K562 (cell line): Measurements from ENCODE around the gene PRKAR1B. TPM values are rescaled to one million over a fixed set of nuclear protein-coding genes. Genes with fewer than 3 reads are reported as not detected.

ENCODE experiments used
- ARNT ChIP-seq, 2 experiments: fragments of 450-650 bp; IDR thresholded peaks; 2 replicates each; pipeline ENCODE4 v1.6.1; 2016; ENCODE audit warnings: mild to moderate bottlenecking in 1 of 2
- CBX8 ChIP-seq: fragments of 200-600 bp; sonication (generic); IDR thresholded peaks from 2 replicates; pipeline ENCODE4 v1.6.1; 2012; ENCODE audit warnings: borderline replicate concordance, mixed run types, low read depth, mild to moderate bottlenecking, moderate library complexity, mixed read lengths, low read length, control low read depth, inconsistent platforms; ENCODE audit not compliant: poor library complexity, severe bottlenecking; ENCODE audit errors: extremely low read depth
- CHD2 ChIP-seq: IDR thresholded peaks from 2 replicates; pipeline ENCODE4 v1.6.1; 2011; ENCODE audit warnings: low read depth, low read length
- COPS2 ChIP-seq: fragments of 450-650 bp; conservative IDR thresholded peaks from 2 replicates; pipeline ENCODE4 v1.6.1; 2016; ENCODE audit warnings: mild to moderate bottlenecking, moderate library complexity
- DPF2 ChIP-seq: fragments of 450-650 bp; IDR thresholded peaks from 2 replicates; pipeline ENCODE4 v1.6.1; 2016
- HDGF ChIP-seq: fragments of 450-650 bp; IDR thresholded peaks from 2 replicates; pipeline ENCODE4 v1.6.1; 2016
- MIER1 ChIP-seq: fragments of 450-650 bp; IDR thresholded peaks from 2 replicates; pipeline ENCODE4 v1.6.1; 2016; ENCODE audit warnings: antibody characterized with exemption, mild to moderate bottlenecking, low read depth
- NFXL1 ChIP-seq: fragments of 450-650 bp; formaldehyde crosslinking; IDR thresholded peaks from 2 replicates; pipeline ENCODE4 v1.4.0; 2021; ENCODE audit warnings: mild to moderate bottlenecking
- RBM22 ChIP-seq: fragments of 200-400 bp; formaldehyde crosslinking; IDR thresholded peaks from 2 replicates; pipeline ENCODE4 v1.6.1; 2018; ENCODE audit warnings: low read length, low read depth; ENCODE audit not compliant: poor library complexity, severe bottlenecking
- TCF3 ChIP-seq: sonication (generic); formaldehyde crosslinking; IDR thresholded peaks from 2 replicates; pipeline ENCODE4 v1.4.0; 2020; ENCODE audit warnings: mild to moderate bottlenecking, missing genetic modification reagents
- TEAD1 ChIP-seq, 2 experiments: fragments of 450-650 bp in 1 of 2; sonication (generic) in 1 of 2; formaldehyde crosslinking; IDR thresholded peaks; 2 replicates each; pipeline versions ENCODE4 v1.4.0 to v1.8.0; 2020 to 2022; ENCODE audit warnings: mild to moderate bottlenecking in 2 of 2, missing genetic modification reagents in 1 of 2
- ZNF707 ChIP-seq: fragments of 250-450 bp; sonication (Bioruptor Pico); conservative IDR thresholded peaks from 2 replicates; pipeline ENCODE4 v1.8.0; 2022; ENCODE audit warnings: inconsistent platforms, mild to moderate bottlenecking, moderate library complexity
- polyA plus RNA-seq, 8 experiments: library from polyadenylated mRNA; depleted of rRNA in 4 of 8; stranded (reverse) in 5 of 8; unstranded in 3 of 8; fragments of >200 nt; fragmentation: Nextera tagmentation in 2 of 8; fragmentation: Illumina TruSeq in 1 of 8; extraction: Ambion mirVana in 2 of 8; extraction: Trizol in 1 of 8; gene quantifications; 2 replicates each; pipeline versions ENCODE4 v1.2.1 to v1.2.3, GENCODE V29; 2011 to 2014; ENCODE audit warnings: inconsistent platforms in 1 of 8, missing spikeins in 1 of 8
- total RNA-seq, 7 experiments: library from RNA; depleted of rRNA in 6 of 7; stranded (reverse); fragments of >200 nt in 6 of 7; fragmentation: Illumina TruSeq in 2 of 7; extraction: Trizol in 2 of 7; gene quantifications; 2 replicates each; pipeline versions ENCODE4 v1.2.1 to v1.2.3, GENCODE V29; 2011 to 2021; ENCODE audit warnings: low replicate concordance in 1 of 7
- TF ChIP-seq, protein P1 (sequence below): fragments of 150-350 bp; IDR thresholded peaks from 2 replicates; pipeline ENCODE4 v1.6.1; 2014; ENCODE audit warnings: low read depth, mild to moderate bottlenecking, low read length, borderline replicate concordance
- TF ChIP-seq, protein P2 (sequence below): sonication (generic); formaldehyde crosslinking; IDR thresholded peaks from 2 replicates; pipeline ENCODE4 v1.8.1; 2022; ENCODE audit warnings: missing genetic modification reagents
- TF ChIP-seq, protein P3 (sequence below): fragments of 450-650 bp; IDR thresholded peaks from 2 replicates; pipeline ENCODE4 v1.6.1; 2016
- TF ChIP-seq, protein P4 (sequence below): fragments of 450-650 bp; IDR thresholded peaks from 2 replicates; pipeline ENCODE4 v1.7.1; 2018; ENCODE audit warnings: mild to moderate bottlenecking, low read depth; ENCODE audit not compliant: partially characterized antibody
- TF ChIP-seq, protein P5 (sequence below): fragments of 450-650 bp; IDR thresholded peaks from 2 replicates; pipeline ENCODE4 v1.6.1; 2016; ENCODE audit warnings: missing biosample characterization, missing genetic modification characterization

The PRKAR1B gene
- total and polyA plus RNA-seq, 9 of the 15 experiments (the other 6 are each of a cell fraction or from before 2014, with no cell fraction given), result 0.99 to 30.5 (median 12.7) TPM

DNA sequence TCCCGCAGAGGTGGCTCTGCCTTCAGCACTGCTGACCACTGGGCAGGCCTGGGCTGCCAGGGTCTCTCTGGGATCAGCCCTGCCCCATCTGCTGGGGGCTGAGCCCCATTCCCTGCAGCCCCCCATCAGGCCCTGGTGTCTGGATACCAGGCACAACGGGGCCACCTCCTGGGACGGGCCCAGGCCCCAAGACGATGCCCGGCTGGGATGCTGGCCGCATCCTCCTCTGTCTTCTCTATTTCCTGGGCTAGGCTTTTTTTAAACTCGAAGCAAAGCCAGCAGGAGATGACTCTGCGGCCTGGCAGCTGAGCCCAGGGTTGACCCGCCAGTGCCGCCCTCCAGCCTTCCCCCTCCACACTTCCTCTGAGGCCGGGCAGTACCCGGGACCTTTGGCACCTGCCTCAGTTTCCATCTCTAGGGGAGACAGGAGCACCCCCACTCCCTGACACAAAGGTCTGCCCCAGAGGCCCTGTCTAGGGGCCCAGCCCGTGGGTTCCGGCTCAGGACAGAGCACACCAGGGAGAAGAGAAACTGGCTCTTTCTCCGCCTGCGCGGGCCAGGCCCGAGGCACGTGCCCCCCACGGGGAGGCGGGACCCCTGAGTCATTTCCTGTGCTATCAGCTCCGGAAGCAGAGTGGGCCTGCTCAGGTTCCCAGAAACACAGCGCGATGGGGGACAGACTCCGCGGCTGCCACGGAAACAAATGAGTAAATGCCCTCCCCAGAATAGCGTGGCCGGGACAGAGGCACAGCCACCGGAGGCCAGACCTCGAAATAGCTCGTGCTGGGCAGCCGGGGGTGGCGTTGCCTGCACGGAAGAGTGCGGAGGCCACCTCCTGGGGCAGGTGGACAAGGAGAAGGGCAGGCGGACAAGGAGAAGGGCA lies 122.8 kb downstream of the PRKAR1B start (continued):
- TF ChIP-seq, protein P1, sequence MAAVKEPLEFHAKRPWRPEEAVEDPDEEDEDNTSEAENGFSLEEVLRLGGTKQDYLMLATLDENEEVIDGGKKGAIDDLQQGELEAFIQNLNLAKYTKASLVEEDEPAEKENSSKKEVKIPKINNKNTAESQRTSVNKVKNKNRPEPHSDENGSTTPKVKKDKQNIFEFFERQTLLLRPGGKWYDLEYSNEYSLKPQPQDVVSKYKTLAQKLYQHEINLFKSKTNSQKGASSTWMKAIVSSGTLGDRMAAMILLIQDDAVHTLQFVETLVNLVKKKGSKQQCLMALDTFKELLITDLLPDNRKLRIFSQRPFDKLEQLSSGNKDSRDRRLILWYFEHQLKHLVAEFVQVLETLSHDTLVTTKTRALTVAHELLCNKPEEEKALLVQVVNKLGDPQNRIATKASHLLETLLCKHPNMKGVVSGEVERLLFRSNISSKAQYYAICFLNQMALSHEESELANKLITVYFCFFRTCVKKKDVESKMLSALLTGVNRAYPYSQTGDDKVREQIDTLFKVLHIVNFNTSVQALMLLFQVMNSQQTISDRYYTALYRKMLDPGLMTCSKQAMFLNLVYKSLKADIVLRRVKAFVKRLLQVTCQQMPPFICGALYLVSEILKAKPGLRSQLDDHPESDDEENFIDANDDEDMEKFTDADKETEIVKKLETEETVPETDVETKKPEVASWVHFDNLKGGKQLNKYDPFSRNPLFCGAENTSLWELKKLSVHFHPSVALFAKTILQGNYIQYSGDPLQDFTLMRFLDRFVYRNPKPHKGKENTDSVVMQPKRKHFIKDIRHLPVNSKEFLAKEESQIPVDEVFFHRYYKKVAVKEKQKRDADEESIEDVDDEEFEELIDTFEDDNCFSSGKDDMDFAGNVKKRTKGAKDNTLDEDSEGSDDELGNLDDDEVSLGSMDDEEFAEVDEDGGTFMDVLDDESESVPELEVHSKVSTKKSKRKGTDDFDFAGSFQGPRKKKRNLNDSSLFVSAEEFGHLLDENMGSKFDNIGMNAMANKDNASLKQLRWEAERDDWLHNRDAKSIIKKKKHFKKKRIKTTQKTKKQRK, result no peak
- TF ChIP-seq MIER1 (no peak), TCF3 (CRISPR knock-in tag) (peak; percentile 65), ZNF707 (CRISPR knock-in tag) (no peak), ARNT (IDR thresholded peaks at IDR 0.05) (no peak), COPS2 (no peak), CBX8 (no peak), TEAD1 (CRISPR knock-in tag; IDR thresholded peaks at IDR 0.05) (peak in 1 of 2 experiments; percentile 51; a peak in 2 of 4 replicates), DPF2 (peak; percentile 48), CHD2 (no peak), HDGF (no peak), RBM22 (peak; percentile 53), NFXL1 (CRISPR knock-in tag) (peak; percentile 53; the same call in 1 of the 2 replicates)
- TF ChIP-seq, protein P2, sequence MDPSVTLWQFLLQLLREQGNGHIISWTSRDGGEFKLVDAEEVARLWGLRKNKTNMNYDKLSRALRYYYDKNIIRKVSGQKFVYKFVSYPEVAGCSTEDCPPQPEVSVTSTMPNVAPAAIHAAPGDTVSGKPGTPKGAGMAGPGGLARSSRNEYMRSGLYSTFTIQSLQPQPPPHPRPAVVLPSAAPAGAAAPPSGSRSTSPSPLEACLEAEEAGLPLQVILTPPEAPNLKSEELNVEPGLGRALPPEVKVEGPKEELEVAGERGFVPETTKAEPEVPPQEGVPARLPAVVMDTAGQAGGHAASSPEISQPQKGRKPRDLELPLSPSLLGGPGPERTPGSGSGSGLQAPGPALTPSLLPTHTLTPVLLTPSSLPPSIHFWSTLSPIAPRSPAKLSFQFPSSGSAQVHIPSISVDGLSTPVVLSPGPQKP (CRISPR knock-in tag), result no peak
- TF ChIP-seq, protein P3, sequence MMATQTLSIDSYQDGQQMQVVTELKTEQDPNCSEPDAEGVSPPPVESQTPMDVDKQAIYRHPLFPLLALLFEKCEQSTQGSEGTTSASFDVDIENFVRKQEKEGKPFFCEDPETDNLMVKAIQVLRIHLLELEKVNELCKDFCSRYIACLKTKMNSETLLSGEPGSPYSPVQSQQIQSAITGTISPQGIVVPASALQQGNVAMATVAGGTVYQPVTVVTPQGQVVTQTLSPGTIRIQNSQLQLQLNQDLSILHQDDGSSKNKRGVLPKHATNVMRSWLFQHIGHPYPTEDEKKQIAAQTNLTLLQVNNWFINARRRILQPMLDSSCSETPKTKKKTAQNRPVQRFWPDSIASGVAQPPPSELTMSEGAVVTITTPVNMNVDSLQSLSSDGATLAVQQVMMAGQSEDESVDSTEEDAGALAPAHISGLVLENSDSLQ, result no peak
- TF ChIP-seq, protein P4, sequence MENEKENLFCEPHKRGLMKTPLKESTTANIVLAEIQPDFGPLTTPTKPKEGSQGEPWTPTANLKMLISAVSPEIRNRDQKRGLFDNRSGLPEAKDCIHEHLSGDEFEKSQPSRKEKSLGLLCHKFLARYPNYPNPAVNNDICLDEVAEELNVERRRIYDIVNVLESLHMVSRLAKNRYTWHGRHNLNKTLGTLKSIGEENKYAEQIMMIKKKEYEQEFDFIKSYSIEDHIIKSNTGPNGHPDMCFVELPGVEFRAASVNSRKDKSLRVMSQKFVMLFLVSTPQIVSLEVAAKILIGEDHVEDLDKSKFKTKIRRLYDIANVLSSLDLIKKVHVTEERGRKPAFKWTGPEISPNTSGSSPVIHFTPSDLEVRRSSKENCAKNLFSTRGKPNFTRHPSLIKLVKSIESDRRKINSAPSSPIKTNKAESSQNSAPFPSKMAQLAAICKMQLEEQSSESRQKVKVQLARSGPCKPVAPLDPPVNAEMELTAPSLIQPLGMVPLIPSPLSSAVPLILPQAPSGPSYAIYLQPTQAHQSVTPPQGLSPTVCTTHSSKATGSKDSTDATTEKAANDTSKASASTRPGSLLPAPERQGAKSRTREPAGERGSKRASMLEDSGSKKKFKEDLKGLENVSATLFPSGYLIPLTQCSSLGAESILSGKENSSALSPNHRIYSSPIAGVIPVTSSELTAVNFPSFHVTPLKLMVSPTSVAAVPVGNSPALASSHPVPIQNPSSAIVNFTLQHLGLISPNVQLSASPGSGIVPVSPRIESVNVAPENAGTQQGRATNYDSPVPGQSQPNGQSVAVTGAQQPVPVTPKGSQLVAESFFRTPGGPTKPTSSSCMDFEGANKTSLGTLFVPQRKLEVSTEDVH, result no peak
- TF ChIP-seq, protein P5, sequence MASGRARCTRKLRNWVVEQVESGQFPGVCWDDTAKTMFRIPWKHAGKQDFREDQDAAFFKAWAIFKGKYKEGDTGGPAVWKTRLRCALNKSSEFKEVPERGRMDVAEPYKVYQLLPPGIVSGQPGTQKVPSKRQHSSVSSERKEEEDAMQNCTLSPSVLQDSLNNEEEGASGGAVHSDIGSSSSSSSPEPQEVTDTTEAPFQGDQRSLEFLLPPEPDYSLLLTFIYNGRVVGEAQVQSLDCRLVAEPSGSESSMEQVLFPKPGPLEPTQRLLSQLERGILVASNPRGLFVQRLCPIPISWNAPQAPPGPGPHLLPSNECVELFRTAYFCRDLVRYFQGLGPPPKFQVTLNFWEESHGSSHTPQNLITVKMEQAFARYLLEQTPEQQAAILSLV (tag), result no peak
